HFFc6 (cell line): ENCODE results near the gene MT1G. TPM values are rescaled to one million over a fixed set of nuclear protein-coding genes. Genes with fewer than 3 reads are reported as not detected.
"Not testable (repeated sequence)": the region's sequence is repeated elsewhere in the genome, so short reads cannot be mapped to it uniquely, and the experiment has no call there.

Source experiments
- DNase-seq: peaks from one replicate; pipeline ENCODE4 v3.0.0-alpha.2; 2018
- H3K27ac Mint-ChIP-seq: 2 replicates; pipeline ENCODE4 v1.8.0; 2020; ENCODE audit warnings: mild to moderate bottlenecking, mixed read lengths
- H3K27me3 Mint-ChIP-seq: 2 replicates; pipeline ENCODE4 v1.8.0; 2021; ENCODE audit warnings: mild to moderate bottlenecking, moderate library complexity, mixed read lengths; ENCODE audit not compliant: insufficient read depth
- H3K36me3 Mint-ChIP-seq: 2 replicates; pipeline ENCODE4 v1.8.0; 2021; ENCODE audit warnings: low read depth, mixed read lengths
- H3K4me1 Mint-ChIP-seq: 2 replicates; pipeline ENCODE4 v1.8.0; 2020; ENCODE audit warnings: low read depth, mixed read lengths
- H3K4me3 Mint-ChIP-seq: 2 replicates; pipeline ENCODE4 v1.8.0; 2020; ENCODE audit warnings: mild to moderate bottlenecking, moderate library complexity, mixed read lengths
- H3K9me3 Mint-ChIP-seq: 2 replicates; pipeline ENCODE4 v1.8.0; 2020; ENCODE audit warnings: mild to moderate bottlenecking, mixed read lengths
- total RNA-seq, 6 experiments: library from RNA; stranded (reverse); fragmentation: NEBNext Ultra II Directional; extraction: Animal tissue kit (Norgen Biotek cat#: 25700); gene quantifications; 2 replicates in 1 of 6; 3 replicates in 5 of 6; pipeline ENCODE4 v1.2.3, GENCODE V29; 2021
- TF ChIP-seq, protein P1 (sequence below): fragments of 200-600 bp; sonication (generic); IDR thresholded peaks from 2 replicates; pipeline ENCODE4 v1.5.0; 2021; ENCODE audit warnings: antibody characterized with exemption, mild to moderate bottlenecking

The MT1G gene
- total RNA-seq, 6 experiments from 2014 or later, result 0.73 TPM; not detected in 5

DNA sequence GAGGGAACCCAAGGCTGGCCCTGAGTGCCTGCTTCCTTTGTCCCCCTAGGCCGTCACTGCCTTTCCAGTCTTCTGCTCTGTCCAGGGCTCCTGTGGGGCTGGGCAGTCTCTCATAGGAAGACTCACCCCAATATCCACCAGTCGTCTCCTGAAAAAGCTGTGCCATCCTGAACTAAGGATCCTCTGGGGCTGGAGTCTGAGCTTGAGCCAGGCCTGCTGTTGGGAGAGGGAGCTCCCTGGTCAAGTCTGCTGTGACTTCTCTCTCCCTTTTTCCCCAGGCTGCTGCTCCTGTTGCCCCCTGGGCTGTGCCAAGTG, 2.7 kb upstream of the MT1G start:
- H3K4me3 Mint-ChIP-seq, result no peak overlapping the region
- no peak overlapping the region for H3K27ac Mint-ChIP-seq
- TF ChIP-seq, protein P1, sequence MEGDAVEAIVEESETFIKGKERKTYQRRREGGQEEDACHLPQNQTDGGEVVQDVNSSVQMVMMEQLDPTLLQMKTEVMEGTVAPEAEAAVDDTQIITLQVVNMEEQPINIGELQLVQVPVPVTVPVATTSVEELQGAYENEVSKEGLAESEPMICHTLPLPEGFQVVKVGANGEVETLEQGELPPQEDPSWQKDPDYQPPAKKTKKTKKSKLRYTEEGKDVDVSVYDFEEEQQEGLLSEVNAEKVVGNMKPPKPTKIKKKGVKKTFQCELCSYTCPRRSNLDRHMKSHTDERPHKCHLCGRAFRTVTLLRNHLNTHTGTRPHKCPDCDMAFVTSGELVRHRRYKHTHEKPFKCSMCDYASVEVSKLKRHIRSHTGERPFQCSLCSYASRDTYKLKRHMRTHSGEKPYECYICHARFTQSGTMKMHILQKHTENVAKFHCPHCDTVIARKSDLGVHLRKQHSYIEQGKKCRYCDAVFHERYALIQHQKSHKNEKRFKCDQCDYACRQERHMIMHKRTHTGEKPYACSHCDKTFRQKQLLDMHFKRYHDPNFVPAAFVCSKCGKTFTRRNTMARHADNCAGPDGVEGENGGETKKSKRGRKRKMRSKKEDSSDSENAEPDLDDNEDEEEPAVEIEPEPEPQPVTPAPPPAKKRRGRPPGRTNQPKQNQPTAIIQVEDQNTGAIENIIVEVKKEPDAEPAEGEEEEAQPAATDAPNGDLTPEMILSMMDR, result no peak
- peaks cover 7% of the 10 kb centered on the region; the same call in 1 of the 2 replicates for H3K4me1 Mint-ChIP-seq
- no peaks in the 10 kb centered on the region; the same call in 1 of the 2 replicates for H3K36me3 Mint-ChIP-seq
- DNase-seq, result no peak
- H3K9me3 Mint-ChIP-seq, result no peaks in the 10 kb centered on the region
- peaks cover 71% of the 10 kb centered on the region for H3K27me3 Mint-ChIP-seq

DNA sequence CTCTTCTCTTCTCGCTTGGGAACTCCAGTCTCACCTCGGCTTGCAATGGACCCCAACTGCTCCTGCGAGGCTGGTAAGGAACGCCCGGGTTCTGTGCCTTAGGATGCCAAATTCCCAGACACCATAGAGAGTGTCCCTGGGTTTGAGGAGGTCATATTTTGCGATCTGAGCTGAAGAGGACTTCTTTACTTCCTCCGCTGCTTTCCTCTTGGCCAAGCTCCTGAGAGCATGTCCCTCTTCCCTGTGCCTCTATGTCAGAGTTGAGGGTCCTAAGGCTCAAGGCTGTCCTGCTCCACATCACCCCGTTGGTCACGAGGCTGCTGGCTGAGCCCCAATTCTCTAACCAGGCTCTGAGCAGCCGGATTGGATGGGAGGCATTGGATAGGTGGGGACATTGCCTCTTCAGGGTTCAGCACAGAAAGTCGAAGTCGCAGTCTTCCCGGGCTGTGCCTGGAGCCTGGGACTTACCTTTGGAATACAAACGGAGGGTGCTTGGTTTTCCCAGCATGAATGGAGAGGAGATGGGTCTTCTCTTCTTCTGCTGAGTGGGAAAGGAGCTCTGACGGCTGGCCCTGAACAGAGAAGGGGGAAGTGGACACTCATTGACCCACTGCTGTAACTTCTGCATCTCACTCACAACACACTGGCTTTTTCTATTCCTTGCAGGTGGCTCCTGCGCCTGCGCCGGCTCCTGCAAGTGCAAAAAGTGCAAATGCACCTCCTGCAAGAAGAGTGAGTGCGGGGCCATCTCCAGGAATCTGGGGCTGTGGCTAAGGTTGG, 2.2 kb upstream of the MT1G start:
- no peak for DNase-seq
- H3K27me3 Mint-ChIP-seq, result peaks cover 72% of the 10 kb centered on the region
- no peak overlapping the region for H3K4me3 Mint-ChIP-seq
- peaks cover 7% of the 10 kb centered on the region; the same call in 1 of the 2 replicates for H3K4me1 Mint-ChIP-seq
- H3K36me3 Mint-ChIP-seq, result no peaks in the 10 kb centered on the region; the same call in 1 of the 2 replicates
- TF ChIP-seq, protein P1, result no peak
- no peaks in the 10 kb centered on the region for H3K9me3 Mint-ChIP-seq
- H3K27ac Mint-ChIP-seq, result no peak overlapping the region

DNA sequence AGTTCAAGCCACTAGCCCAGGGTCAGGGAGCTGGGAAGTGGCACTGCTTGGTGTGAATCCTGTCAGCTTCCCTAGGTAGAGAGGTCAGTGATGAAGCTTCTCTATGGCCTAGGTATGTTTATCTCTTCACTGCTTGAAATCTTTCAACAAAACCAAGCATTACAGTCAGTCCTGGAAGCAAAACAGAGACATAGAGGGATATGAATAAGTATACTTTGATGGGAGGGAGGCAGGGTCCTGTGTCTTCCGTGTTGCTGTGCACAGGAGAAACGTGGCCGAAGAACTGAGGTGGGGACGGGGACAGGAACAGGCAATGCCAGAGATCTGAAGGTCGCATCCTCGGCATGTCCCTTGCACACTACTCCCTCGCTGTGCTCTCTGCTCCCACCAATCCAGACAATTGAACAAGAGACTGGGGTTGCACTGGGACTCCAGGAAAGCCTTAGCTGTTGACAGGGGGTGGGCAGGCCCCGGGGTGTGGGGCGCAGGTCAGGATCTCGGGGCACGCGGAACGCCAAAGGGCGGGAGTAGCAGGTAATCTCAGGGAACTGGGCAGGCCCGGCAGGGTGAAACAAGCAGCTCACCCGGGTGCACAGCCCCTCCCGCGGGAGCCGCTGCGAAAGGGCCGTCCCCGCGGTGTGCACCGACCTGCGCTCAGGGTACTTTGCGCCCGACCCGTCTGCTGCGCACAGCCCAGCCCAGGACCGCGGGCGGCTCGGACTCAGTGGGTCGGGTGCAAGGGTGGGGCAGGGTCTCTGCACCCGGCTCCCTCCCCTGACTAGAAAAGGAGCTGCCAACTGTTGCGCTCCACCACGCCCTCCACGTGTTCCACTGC, 1.4 kb upstream of the MT1G start, which contains the start of gene MT1H:
TSS of gene MT1H (plus strand) at position 810 of the 835 bp plus-strand sequence. CDS start 71 bp downstream, outside the sequence.
- Mint-ChIP-seq H3K36me3 (no peaks in the 10 kb centered on the region; the same call in 1 of the 2 replicates), H3K4me1 (peaks cover 6% of the 10 kb centered on the region; the same call in 1 of the 2 replicates), H3K9me3 (no peaks in the 10 kb centered on the region), H3K4me3 (no peak within 1 kb of the TSS), H3K27me3 (peaks cover 74% of the 10 kb centered on the region), H3K27ac (no peak within 1 kb of the TSS)
- no peak for DNase-seq
- TF ChIP-seq, protein P1, result no peak

DNA sequence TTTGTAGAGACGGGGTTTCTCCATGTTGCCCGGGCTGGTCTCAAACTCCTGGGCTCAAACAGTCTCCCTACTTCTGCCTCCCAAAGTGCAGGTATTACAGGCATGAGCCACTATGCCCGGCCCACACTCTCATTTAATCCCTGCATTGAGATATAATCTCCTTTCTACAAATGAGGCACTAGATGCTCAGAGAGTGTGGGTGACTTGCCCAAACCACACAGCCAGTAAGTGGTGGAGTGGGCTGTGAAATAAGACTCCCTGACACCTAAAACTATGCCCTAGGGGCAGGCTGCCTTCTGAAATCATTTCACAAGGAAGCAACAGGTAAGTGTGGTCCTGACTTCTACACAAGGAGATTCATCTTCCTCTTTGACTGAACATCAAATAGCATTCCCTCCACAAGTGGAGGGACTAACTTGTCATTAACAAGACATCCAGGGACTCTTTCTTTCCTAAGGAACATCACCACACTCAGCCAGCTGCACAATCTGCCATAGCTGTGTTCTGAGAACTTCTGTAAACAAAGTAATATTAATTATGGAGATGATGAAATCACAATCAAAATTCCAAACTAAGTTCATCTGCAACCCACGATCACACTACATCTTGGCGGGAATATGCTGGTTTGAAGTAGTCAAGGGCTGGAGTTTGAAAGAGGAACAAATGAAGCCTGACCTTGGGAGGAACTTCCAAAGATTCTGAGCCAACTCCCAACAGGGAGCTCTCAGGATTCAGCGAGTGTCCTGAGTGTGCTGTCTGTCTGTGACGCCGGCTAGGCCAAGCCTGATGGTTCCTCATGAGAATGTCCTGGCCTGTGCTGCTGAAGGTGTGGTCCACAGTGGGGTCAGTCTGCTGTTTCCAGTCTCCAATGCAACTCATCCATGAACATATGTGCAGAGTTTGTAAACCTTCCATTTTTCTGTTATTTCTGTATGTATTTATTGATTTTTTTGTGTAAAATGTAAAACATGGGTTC, 2.3 kb downstream of the MT1G start:
- not testable (repeated sequence) for H3K9me3 Mint-ChIP-seq, H3K36me3 Mint-ChIP-seq, H3K27ac Mint-ChIP-seq, DNase-seq, H3K4me3 Mint-ChIP-seq
- Mint-ChIP-seq H3K4me1 (peaks cover 11% of the 10 kb centered on the region), H3K27me3 (peaks cover 78% of the 10 kb centered on the region)

DNA sequence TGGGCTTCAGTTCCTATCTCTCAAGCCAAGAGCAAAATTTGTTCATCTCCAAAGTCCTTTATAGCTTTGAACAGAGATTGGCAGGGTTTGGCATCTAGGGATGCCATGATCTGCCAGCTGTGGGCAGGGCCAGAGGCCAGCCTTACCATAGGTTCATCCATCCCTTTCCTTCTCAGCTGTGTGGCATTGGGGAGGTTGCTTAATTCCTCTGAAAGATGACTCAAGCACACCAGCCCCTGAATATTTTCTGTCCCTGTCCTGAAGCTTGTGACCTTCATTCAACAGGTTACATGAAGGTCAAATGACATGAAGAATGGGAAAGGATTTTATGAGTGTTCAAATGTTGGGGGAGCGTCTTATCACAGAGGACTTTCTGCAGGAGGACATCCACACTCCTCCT, 3.4 kb downstream of the MT1G start:
- Mint-ChIP-seq H3K27me3 (peaks cover 71% of the 10 kb centered on the region), H3K4me3 (no peak overlapping the region), H3K27ac (no peak overlapping the region), H3K9me3 (no peaks in the 10 kb centered on the region), H3K36me3 (no peaks in the 10 kb centered on the region; the same call in 1 of the 2 replicates), H3K4me1 (peaks cover 7% of the 10 kb centered on the region)
- TF ChIP-seq, protein P1, result no peak
- DNase-seq, result no peak
